GM21360 (cell line): Measurements from ENCODE around the gene NAA15.
A peak's percentile ranks its signal among the peaks of the same experiment; 100 is the strongest.
"Not testable (repeated sequence)": the region's sequence is repeated elsewhere in the genome, so short reads cannot be mapped to it uniquely, and the experiment has no call there.

ENCODE experiments used
- ATAC-seq: cut with Tn5 transposase; IDR thresholded peaks from one replicate; pipeline ENCODE4 v1.9.1; 2021; ENCODE audit warnings: mild to moderate bottlenecking, moderate library complexity; ENCODE audit not compliant: unreplicated experiment

NAA15 gene

GRCh38 chr4:139337612-139338011 is 36.3 kb downstream of the NAA15 start:
- ATAC-seq = no peak

GRCh38 chr4:139361301-139361700 is 60.0 kb downstream of the NAA15 start:
- ATAC-seq = no peak

DNA sequence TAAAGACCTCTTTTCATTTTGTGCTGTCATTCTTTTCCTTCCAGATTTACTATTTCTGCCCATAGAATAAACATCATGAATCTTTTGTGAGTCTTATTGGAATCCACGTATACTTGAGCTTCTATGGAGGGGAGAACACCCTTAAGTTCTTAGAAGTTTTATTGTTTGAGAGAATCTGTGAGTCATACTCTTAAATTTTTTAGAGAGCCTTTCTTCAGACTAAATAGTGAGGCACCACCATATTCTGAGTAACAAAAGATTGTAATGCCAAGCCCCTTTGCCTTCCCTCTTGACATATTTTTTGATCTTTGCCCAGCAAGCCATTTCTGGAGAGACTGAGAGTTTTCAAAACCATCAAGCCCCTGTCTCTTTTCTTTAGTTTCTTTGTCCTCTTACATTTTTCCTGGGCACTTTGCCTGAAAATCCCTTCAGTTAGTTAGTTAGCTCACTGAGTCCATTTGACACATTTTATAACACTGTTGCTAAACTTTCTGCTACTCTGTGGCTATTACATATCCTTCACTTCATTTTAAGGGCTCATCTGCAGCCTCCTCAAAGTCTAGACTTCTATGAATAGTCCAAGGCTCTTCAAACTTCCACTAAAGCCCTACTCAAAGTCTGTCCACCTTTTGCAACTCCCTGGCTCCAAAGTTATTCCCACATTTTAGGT is 66.3 kb downstream of the NAA15 start:
- no peak for ATAC-seq

DNA sequence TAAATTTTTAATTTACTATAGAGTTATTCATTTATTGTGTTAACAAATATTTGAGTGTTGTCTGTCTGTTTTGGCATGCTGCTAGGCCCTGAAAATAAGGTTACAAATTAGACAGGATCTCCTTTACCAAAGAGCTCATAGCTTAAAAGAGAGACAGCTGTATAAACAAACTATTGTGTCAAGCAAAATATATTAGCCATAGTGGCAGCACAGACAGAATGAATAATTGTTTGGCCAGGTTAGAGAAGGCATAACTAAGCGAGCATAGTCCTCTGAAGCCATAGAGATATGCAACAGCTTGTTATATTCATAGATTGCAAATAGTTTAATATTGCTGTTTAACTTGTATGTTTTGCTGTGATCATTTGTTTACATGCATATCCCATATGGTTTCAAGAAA is 67.7 kb downstream of the NAA15 start:
- ATAC-seq = no peak

DNA sequence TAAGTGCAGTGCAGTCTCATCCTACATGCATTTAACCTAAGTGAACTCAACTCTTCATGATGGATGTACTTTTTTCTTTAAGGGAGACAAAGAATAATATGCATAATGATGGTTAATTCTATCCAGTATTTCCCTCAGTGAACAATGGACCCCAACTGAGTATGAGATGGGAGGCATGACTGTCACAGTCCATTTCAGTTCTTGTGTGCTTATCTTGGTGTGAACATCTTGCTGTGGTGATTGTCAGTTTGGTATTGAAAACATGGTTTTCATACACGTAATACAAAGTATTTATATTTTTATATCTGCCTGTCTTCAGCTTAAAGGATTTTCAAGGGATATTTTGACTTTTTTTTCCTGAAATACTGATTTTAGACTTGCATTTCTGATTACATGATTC is 72.9 kb downstream of the NAA15 start:
- no peak for ATAC-seq

- no peak for ATAC-seq
Measured at GRCh38 chr4:139386421-139386820, 85.1 kb downstream of the NAA15 start.

- no peak for ATAC-seq
Measured at GRCh38 chr4:139389102-139389501, 87.8 kb downstream of the NAA15 start.

- ATAC-seq = no peak
Measured at GRCh38 chr4:139389991-139390390, 88.7 kb downstream of the NAA15 start.

DNA sequence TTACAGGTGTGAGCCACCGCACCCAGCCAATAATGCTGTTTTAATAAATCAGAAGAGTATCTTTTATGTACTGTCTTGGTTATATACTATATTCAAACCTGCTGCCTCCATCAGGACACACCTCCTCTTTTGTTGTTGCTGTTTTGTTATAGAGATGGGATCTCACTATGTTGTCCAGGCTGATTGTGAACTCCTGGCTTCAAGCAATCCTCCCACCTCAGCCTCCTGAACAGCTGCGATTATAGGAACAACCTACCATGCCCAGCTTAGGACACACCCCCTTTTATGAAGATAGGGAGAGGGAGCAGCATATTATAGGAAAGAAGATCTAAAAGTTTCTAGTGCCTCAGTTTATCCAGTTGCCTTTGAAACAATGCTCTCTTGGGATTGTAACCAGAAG is 90.4 kb downstream of the NAA15 start:
- no peak for ATAC-seq

- no peak for ATAC-seq
Measured at GRCh38 chr4:139392797-139393196, 91.5 kb downstream of the NAA15 start.

- no peak for ATAC-seq
Measured at GRCh38 chr4:139401368-139401767, 100.1 kb downstream of the NAA15 start.

GRCh38 chr4:139402436-139402835 is 101.1 kb downstream of the NAA15 start:
- no peak for ATAC-seq

DNA sequence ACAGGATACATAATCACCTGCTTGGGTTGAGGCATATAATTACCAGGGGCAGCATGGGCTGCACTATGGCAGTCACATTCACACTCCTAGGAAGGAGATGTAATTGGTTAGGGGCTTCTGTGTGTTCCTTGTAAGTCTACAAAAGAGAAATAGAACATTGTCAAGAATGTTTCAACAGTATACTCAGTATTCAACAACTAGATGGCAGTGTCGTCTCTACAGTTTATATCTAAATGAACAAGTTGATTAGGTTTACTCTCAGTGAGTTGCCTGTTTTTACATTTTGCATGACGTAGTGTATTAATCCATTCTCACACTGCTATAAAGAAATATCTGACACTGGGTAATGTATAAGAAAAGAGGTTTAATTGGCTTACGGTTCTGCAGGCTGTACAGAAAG is 102.2 kb downstream of the NAA15 start:
- no peak for ATAC-seq

GRCh38 chr4:139410312-139410711 is 109.0 kb downstream of the NAA15 start:
- no peak for ATAC-seq

GRCh38 chr4:139414671-139415210 is 113.4 kb downstream of the NAA15 start:
- ATAC-seq = not testable (repeated sequence)

DNA sequence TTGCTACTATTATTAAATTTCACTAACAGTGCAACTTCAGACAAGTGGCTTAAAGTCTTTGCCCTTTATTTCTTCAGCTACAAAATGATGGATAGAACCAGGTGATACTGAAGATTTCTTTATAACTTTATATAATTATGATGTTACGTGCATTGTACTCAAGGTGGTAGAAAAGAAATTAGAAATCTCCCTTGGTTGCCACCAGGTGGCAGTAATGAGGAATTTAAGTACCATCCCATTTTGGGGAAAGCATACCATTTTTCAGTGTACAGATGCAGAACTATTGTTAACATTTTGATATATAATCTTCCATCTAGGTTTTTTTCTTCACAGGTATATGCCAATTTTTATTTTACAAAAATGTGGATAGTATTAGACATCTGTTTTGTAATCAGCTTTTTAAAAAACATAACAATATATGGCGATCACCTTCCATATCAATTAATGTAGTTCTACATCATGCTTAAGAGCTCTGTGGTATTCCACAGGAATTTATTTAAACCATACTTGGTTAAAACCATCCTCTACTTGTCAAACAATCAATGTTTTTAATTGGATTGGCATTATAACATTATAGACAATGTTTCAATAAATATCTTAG is 114.9 kb downstream of the NAA15 start:
- no peak for ATAC-seq

GRCh38 chr4:139419388-139419914 is 118.1 kb downstream of the NAA15 start:
- peak; percentile 72 for ATAC-seq

DNA sequence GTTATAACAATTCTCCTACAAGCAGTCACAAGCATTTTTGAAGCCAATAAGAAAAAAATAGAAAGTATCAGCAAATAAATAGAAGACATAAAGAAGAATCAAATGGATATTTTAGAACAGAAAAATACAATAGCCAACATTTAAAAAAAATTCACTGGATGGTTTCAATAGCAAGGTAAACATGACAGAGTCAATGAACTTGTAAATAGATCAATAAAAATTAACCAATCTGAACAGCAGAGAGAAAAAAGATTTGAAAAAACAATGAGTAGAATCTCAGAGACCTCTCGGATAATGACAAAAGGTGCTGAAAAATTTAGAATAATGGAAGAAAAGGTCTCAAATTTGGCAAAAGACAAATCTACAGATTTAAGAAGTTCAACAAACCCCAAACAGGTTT is 119.3 kb downstream of the NAA15 start:
- no peak for ATAC-seq

- ATAC-seq = no peak
Measured at GRCh38 chr4:139436122-139436521, 134.8 kb downstream of the NAA15 start.

DNA sequence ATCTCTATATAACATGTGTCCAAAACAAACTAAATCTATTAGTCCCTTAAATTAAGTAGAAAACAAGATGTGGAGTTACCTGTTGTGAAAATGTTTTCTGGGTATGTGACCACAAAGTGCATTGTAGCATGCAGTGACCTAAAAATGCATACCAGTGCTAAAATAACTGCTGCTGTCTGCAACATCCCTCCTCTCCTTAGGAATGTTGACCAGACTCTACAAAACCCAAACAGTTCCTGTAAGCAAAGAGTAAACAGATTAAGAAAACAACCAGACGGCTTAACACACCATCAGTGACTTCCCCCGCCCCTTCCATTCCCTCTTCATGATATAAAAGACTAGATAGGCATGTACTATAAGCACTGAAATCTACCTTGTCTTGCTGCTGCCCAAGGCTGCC is 136.8 kb downstream of the NAA15 start:
- no peak for ATAC-seq

GRCh38 chr4:139441029-139441428 is 139.7 kb downstream of the NAA15 start:
- ATAC-seq = no peak

DNA sequence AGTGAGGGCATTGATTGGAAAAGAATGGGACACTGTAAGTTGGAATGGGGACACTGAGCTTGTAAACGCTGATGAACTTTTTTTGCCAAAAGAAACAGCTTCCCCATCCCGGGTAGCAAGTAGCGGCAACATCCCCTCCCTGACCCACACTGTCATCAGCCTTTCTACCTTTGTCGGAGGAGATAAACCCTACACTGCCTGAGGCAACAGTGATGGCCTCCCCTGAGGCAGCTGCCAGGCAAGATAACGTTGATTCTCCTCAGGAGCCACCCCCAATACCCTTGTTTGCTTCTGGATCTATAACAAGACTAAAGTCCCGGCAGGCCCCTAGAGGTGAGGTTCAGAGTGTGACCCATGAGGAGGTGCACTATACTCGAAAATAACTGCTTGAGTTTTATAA is 142.4 kb downstream of the NAA15 start:
- no peak for ATAC-seq
